Small intestine (tissue), 7 donors: ENCODE data around the gene FGD3. TPM values are rescaled to one million over a fixed set of nuclear protein-coding genes. Genes with fewer than 3 reads are reported as not detected.

Experiments used
- DNase-seq, 2 donors: peaks; one replicate each; pipeline versions ENCODE4 v3.0.0 to v3.0.0-alpha.2; 2013
- FAIRE-seq: peaks from 2 replicates; lab custom pipeline; 2012; peaks lifted over from hg19 to GRCh38; lab: Jason Lieb, UNC
- H3K27ac ChIP-seq, 3 donors: one replicate each; pipeline ENCODE4 v1.5.1; 2013; ENCODE audit warnings: low read length in 2 of 3, mild to moderate bottlenecking in 2 of 3, control low read depth in 1 of 3, inconsistent platforms in 1 of 3, low read depth in 1 of 3, moderate library complexity in 1 of 3
- H3K27me3 ChIP-seq, 3 donors: one replicate each; pipeline ENCODE4 v1.6.1; 2013; ENCODE audit warnings: low read length in 3 of 3, inconsistent platforms in 1 of 3; ENCODE audit not compliant: control insufficient read depth in 3 of 3, insufficient read depth in 3 of 3
- H3K36me3 ChIP-seq, 3 donors: one replicate each; pipeline ENCODE4 v1.6.1; 2013; ENCODE audit warnings: low read length in 3 of 3, inconsistent platforms in 1 of 3, low read depth in 1 of 3, mild to moderate bottlenecking in 1 of 3, moderate library complexity in 1 of 3; ENCODE audit not compliant: control insufficient read depth in 3 of 3, insufficient read depth in 2 of 3
- H3K4me1 ChIP-seq, 3 donors: one replicate each; pipeline ENCODE4 v1.6.1; 2013; ENCODE audit warnings: low read length in 2 of 3, inconsistent platforms in 1 of 3, low read depth in 1 of 3, mild to moderate bottlenecking in 1 of 3, moderate library complexity in 1 of 3; ENCODE audit not compliant: control insufficient read depth in 3 of 3, insufficient read depth in 2 of 3
- H3K4me3 ChIP-seq, 3 donors: one replicate each; pipeline ENCODE4 v1.5.1; 2013; ENCODE audit warnings: low read length in 3 of 3, control low read depth in 1 of 3, inconsistent platforms in 1 of 3, low read depth in 1 of 3, mild to moderate bottlenecking in 1 of 3, moderate library complexity in 1 of 3
- H3K9me3 ChIP-seq, 2 donors: one replicate each; pipeline ENCODE4 v1.6.1; 2013; ENCODE audit warnings: low read depth in 1 of 2, low read length in 1 of 2; ENCODE audit not compliant: control insufficient read depth in 2 of 2, insufficient read depth in 1 of 2
- WGBS, 3 donors: extraction: QIAGEN DNeasy Blood & Tissue Kit; methylation state at CpG; one replicate each; pipeline ENCODE4 v1.1.7; 2013; 5-methylcytosine and 5-hydroxymethylcytosine counted together
- polyA plus RNA-seq, 4 donors: library from polyadenylated mRNA; stranded (reverse) in 3 of 4; unstranded in 1 of 4; fragments of 200-250 nt in 3 of 4; fragments of 120-200 nt in 1 of 4; gene quantifications; one replicate each; pipeline versions ENCODE4 v1.2.1 to v1.2.3, GENCODE V29; 2013
- donor health status: healthy with polysubstance abuse.
- donor health status: control.
- donor health status: control.
- donor health status: Bipolar disorder and iron deficiency.
- donor health status: healthy.

Gene FGD3
- polyA plus RNA-seq, 4 donors: 0.67 to 26.1 (median 3.8) TPM

GRCh38 chr9:93030642-93031628, 83.6 kb downstream of the FGD3 start:
- peaks cover 0 to 5% (median 3%) of the 10 kb centered on the region in 3 donors for H3K36me3 ChIP-seq
- DNase-seq: no peak
- no peak overlapping the region for H3K4me3 ChIP-seq
- WGBS, 3 donors: 86 to 95% (median 89%) methylated on average over 9 of the region's 9 CpGs
- H3K4me1 ChIP-seq: peaks cover 0 to 11% (median 0%) of the 10 kb centered on the region in 3 donors
- no peaks in the 10 kb centered on the region for H3K27me3 ChIP-seq
- FAIRE-seq: no peak
- no peak overlapping the region for H3K27ac ChIP-seq
- no peaks in the 10 kb centered on the region for H3K9me3 ChIP-seq

GRCh38 chr9:93031629-93032430, 84.5 kb downstream of the FGD3 start:
- Histone ChIP-seq H3K9me3 (no peaks in the 10 kb centered on the region), H3K36me3 (peaks cover 0 to 7% (median 5%) of the 10 kb centered on the region in 3 donors), H3K27me3 (no peaks in the 10 kb centered on the region), H3K27ac (no peak overlapping the region), H3K4me3 (no peak overlapping the region), H3K4me1 (peaks cover 0 to 11% (median 0%) of the 10 kb centered on the region in 3 donors)
- DNase-seq (no peak), FAIRE-seq (no peak)
- 70 to 77% (median 71%) methylated on average over 10 of the region's 10 CpGs for WGBS, 3 donors

GRCh38 chr9:93032545-93032944, 85.2 kb downstream of the FGD3 start:
- Histone ChIP-seq H3K4me3 (no peak overlapping the region), H3K9me3 (no peaks in the 10 kb centered on the region), H3K27me3 (no peaks in the 10 kb centered on the region), H3K36me3 (peaks cover 0 to 7% (median 5%) of the 10 kb centered on the region in 3 donors), H3K27ac (no peak overlapping the region), H3K4me1 (peaks cover 0 to 11% (median 0%) of the 10 kb centered on the region in 3 donors)
- 30 to 76% (median 59%) methylated on average over 12 of the region's 12 CpGs for WGBS, 3 donors
- DNase-seq (no peak), FAIRE-seq (no peak)

- no peaks in the 10 kb centered on the region for H3K9me3 ChIP-seq
- 59 to 79% (median 72%) methylated on average over 6 of the region's 6 CpGs for WGBS, 3 donors
- H3K36me3 ChIP-seq: peaks cover 0 to 7% (median 5%) of the 10 kb centered on the region in 3 donors
- no peak overlapping the region for H3K27ac ChIP-seq
- H3K4me3 ChIP-seq: no peak overlapping the region
- FAIRE-seq (no peak), DNase-seq (peak in 1 of 2 donors; percentile 24)
- peaks cover 0 to 11% (median 0%) of the 10 kb centered on the region in 3 donors for H3K4me1 ChIP-seq
- H3K27me3 ChIP-seq: no peaks in the 10 kb centered on the region
Measured at GRCh38 chr9:93033531-93033930, 86.2 kb downstream of the FGD3 start.

- DNase-seq: no peak
- H3K4me1 ChIP-seq: peaks cover 0 to 11% (median 0%) of the 10 kb centered on the region in 3 donors
- WGBS, 3 donors: 89 to 91% (median 90%) methylated on average over 18 to 19 of the region's 19 CpGs
- H3K9me3 ChIP-seq: no peaks in the 10 kb centered on the region
- peaks cover 0 to 5% (median 5%) of the 10 kb centered on the region in 3 donors for H3K36me3 ChIP-seq
- no peaks in the 10 kb centered on the region for H3K27me3 ChIP-seq
- H3K27ac ChIP-seq: no peak overlapping the region
- no peak for FAIRE-seq
- H3K4me3 ChIP-seq: no peak overlapping the region
Measured at GRCh38 chr9:93035106-93035660, 87.9 kb downstream of the FGD3 start.

GRCh38 chr9:93035821-93036351, 88.6 kb downstream of the FGD3 start:
- no peak overlapping the region for H3K27ac ChIP-seq
- H3K9me3 ChIP-seq: no peaks in the 10 kb centered on the region
- no peaks in the 10 kb centered on the region for H3K27me3 ChIP-seq
- H3K4me1 ChIP-seq: peaks cover 0 to 11% (median 0%) of the 10 kb centered on the region in 3 donors
- H3K4me3 ChIP-seq: no peak overlapping the region
- peaks cover 0 to 5% (median 5%) of the 10 kb centered on the region in 3 donors for H3K36me3 ChIP-seq
- WGBS, 3 donors: 72 to 84% (median 80%) methylated on average over 13 of the region's 13 CpGs
- FAIRE-seq (no peak), DNase-seq (no peak)

- H3K36me3 ChIP-seq: peaks cover 0 to 5% (median 5%) of the 10 kb centered on the region in 3 donors
- peaks cover 0 to 11% (median 0%) of the 10 kb centered on the region in 3 donors for H3K4me1 ChIP-seq
- DNase-seq: no peak
- 76 to 84% (median 77%) methylated on average over 13 of the region's 13 CpGs for WGBS, 3 donors
- no peak for FAIRE-seq
- H3K27ac ChIP-seq: no peak overlapping the region
- H3K4me3 ChIP-seq: no peak overlapping the region
- no peaks in the 10 kb centered on the region for H3K27me3 ChIP-seq
- no peaks in the 10 kb centered on the region for H3K9me3 ChIP-seq
Measured at GRCh38 chr9:93036887-93037475, 89.7 kb downstream of the FGD3 start.
